ENCODE data around the gene FAM222B. TPM values are rescaled to one million over a fixed set of nuclear protein-coding genes. Genes with fewer than 3 reads are reported as not detected.
A peak's percentile ranks its signal among the peaks of the same experiment; 100 is the strongest.

FAM222B gene
- total and polyA plus RNA-seq, 9 of the 15 experiments (the other 6 are each of a cell fraction or from before 2014, with no cell fraction given): 4.0 to 34.6 (median 7.5) TPM

GRCh38 chr17:28743243-28744103 lies 99.1 kb downstream of the FAM222B start, which contains the start of gene TRAF4 (continued):
- TF ChIP-seq ZBTB11 (CRISPR knock-in tag; IDR thresholded peaks at IDR 0.05) (peak in 1 of 3 experiments; percentile 59; a peak in 1 of 6 replicates), ZNF592 (IDR thresholded peaks at IDR 0.05) (peak; percentile 78; the same call in 1 of the 2 replicates), PRMT5 (CRISPR knock-in tag; IDR thresholded peaks at IDR 0.05) (no peak), GTF2B (IDR thresholded peaks at IDR 0.05; ENCODE audit: extremely low read depth, insufficient read length) (no peak), SPI1 (IDR thresholded peaks at IDR 0.05; ENCODE audit: borderline replicate concordance, low read depth, low read length) (peak; percentile 12; the same call in 1 of the 2 replicates), ZNF24 (IDR thresholded peaks at IDR 0.05) (peak; percentile 70), NR4A1 (CRISPR knock-in tag; IDR thresholded peaks at IDR 0.05) (peak; percentile 71; the same call in 1 of the 2 replicates), NR4A1 (tag; IDR thresholded peaks at IDR 0.05) (no peak; the same call in 1 of the 2 replicates), ZNF175 (CRISPR knock-in tag; IDR thresholded peaks at IDR 0.05; ENCODE audit: low read depth) (0 out of 2 replicates have a peak, but pooled peaks have one; percentile 50), ARID1B (IDR thresholded peaks at IDR 0.05) (peak; percentile 50; the same call in 1 of the 2 replicates), GMEB1 (CRISPR knock-in tag; IDR thresholded peaks at IDR 0.05) (0 out of 2 replicates have a peak, but pooled peaks have one; percentile 19), MEF2D (tag; conservative IDR thresholded peaks at IDR 0.05; ENCODE audit: low read depth) (no peak), L3MBTL2 (IDR thresholded peaks at IDR 0.05) (peak; percentile 55; the same call in 1 of the 2 replicates), GATAD2A (IDR thresholded peaks at IDR 0.05) (0 out of 2 replicates have a peak, but pooled peaks have one; percentile 59), CXXC5 (CRISPR knock-in tag; IDR thresholded peaks at IDR 0.05) (peak; percentile 95)

All from K562 (cell line).